ENCODE results near the gene CORO1C.
"Not testable (repeated sequence)": the region's sequence is repeated elsewhere in the genome, so short reads cannot be mapped to it uniquely, and the experiment has no call there.

Gene CORO1C

DNA sequence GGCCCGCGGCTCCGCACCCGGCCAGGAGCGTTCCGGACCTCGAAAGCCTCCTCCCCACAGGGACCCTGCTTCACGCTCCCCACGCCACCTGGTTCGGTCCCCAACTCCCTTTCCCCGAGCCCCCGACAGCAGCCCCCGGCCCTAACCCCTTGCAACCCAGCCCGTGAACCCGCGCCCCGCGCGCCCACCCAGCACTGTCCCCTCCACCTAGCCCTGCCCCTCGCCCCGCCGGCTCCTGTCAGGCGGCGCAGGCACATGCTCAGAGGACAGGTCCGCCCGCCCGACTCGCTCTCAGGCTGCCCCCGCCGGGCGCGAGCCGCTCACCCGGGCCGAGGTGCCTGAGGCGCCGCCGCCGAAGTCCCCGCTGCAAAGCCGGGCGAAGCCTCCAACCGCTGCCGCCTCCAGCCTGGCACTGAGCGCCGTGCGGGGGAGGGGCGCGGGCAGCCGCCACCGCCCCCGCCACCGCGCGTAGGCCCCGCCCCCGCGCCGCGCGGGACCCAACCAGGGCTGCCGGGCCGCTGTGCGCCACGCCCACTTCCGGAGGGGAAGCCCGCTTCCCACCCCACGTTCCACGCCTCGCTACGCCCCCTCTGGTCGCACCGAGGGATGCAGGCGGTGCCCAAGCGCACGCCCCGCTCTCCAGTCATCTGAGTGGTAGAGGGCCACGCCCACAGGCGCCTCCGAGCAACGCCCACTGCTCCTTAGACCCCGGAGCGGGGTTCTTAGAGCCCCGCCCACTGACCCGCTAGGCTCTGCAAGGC, at the start of gene CORO1C:
Gene CORO1C (minus strand): TSS at position 414 of the 761 bp plus-strand sequence. CDS start 30,200 bp downstream, outside the sequence.
- DNase-seq: peak; percentile 98

DNA sequence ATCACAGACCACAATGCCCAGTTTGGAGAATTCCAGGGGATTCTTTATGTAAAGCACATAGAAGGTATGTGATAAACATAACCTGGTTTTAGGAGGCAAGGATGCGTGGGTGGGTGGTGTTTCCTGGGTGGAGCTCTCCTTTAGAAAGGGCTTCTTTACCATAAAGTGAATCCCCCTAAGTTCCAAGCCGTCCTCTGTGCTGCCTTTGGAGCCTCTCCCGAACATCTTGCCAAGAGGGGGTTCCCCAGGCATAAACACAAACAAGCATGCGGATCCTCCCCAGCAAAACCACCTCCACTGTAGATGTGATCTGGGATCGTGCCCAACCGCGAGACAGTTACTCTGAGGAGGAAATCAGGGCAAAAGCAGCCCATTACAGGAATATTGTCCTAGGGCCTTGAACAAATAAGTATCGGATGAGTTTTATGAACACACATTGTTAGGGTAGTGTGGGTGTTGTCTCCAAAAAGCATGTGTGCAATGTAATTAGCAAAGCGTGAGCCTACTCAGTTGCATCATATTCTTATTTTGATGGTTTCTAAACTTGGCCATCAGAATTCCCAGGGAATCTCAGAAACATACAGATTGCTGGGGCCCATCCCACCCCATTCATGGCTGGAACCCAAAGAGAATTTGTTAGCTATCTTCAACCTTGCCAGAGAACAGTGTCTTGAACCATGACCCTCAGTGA, 48.8 kb upstream of the CORO1C start:
- DNase-seq: no peak

DNA sequence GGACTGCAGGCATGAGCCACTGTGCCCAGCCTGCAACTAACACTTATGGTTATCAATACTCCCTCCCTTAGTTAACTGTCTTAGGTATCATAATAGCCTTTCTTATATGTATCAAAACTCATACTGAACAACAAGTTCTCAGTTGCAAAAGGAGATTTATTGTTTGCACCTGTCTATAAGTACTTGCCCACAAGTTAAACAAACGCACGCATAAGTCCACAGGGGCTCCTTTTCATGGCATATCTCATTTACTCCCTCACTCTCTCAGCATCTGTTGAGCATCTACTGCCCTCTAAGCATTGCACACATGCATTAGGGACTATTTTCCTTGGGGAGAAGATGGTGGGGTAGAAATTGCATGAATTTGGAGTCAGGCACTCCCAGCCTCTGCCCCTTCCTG, 46.7 kb upstream of the CORO1C start:
- no peak for DNase-seq

DNA sequence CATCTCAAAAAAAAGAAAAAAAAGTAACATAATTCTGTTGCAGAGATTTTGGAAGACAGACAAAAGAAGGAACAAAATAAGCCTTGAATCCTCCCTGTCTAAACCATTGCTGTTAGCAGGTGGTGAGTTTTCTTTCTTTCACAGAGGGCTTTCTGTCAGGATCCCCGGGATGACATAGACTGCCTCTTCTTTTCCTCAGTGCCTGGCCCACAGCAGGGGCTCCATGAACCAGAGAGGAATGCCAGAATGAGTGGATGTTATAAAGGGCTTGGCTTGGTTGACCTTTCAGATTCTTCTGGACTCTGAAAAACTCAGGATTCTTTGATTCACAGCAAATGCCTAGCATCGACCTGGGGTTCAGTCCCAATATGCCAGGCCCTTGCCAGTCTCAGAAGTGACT, 45.8 kb upstream of the CORO1C start:
- DNase-seq: no peak

DNA sequence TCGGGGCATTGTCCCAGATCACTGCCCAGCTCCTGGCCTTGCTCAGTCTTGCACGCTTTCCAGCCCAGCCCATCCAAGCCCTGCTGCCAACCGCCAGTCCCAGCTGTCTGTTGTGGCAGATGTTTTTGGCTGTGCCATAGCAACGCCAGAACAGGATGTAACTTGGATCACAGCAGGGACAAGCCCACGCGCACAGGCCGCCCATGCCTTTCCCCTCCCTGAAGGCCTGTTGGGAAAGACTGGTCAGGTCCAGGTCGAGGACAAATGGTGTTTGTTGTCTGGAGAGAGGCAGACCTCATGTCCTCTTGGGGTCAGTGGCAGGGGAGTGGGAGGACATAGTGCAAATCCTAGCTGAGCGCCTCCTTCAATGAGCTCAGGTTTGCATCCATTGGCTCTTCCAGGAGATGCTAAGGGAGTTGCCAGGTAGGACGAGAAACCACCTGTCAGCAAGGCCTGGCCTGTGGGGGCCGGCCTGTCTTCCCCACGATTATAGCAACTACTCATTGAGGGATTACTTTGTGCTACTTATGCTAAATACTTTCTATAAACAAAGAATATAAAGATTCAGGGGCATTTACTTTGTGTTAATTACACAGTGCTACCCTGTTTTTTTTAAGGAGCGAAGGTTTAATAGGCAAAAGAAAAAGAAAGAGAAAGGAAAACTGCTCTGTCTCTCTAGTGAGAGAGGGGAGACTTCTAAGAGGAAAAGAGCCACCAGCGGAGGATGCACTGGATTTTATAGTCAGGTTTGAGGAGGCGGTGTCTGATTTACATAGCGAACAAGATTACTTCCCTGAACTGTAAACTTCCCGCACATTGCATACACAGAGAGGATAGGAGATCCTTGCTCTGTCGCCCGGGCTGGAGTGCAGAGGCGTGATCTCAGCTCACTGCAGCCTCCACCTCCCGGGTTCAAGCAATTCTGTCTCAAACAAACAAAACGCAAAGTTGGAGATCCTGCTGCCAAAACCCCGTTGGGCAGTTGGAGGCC, 42.8 kb upstream of the CORO1C start:
- no peak for DNase-seq

DNA sequence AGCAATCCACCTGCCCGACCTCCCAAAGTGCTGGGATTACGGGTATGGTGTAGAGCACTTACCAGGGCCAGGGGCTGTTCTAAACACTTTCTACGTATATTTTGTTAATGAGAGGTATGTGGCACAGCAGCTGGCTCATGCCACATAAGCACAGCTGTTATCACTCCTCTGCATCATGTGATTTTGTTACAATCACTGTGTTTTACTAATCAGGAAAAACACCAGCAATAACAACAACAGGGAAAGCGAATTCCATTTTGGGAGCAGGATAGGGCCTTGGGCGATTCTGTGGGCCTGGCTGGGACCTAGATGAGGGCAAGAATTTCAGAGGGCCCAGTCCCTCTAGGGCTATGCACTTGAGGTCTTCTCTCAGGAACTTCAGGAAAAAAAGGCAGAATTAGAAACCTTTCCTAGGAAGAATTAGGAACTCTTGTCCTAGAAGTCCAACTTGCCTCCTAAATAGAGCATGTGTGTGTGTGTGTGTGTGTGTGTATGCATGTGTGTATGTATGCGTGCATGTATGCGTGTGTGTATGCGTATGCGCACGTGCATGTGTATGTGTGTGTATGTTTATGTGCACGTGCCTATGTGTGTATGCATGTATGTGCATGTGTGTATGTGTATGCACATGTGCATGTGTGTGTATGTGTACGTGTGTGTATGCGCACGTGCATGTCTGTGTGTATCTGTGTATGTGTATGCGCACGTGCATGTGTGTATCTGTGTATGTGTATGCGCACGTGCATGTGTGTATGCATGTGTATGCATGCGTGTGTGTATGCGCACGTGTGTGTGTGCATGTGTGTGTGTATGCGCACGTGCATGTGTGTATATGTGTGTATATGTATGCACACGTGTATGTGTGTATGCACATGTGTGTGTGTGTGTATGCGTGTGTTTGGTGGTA, 41.8 kb upstream of the CORO1C start:
- DNase-seq: no peak

- no peak for DNase-seq
These were observed 40.9 kb upstream of the CORO1C start for GRCh38 chr12:108772247-108772646.

- DNase-seq: not testable (repeated sequence)
These were observed 40.5 kb upstream of the CORO1C start for GRCh38 chr12:108771835-108772234.

DNA sequence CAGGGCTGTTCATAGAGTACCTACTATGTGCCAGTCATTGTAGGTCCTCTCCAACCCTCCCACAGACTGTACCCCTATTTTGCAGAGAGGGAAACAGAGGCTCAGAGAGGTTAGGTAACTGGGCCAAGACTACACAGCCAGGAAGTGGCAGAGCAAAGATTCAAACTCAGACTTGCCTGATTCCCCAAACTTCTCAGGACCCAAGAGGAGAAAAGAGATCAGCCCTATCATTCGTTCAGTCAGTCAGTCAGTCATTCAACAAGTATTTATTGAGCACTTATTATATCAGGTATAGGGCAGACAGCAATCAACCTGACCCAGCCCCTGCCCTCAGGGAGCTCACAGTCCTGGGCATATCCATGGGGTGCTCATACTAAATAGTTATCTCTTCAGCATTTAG, 39.6 kb upstream of the CORO1C start:
- DNase-seq: no peak

GRCh38 chr12:108770269-108770829, 39.0 kb upstream of the CORO1C start:
- DNase-seq: no peak

DNA sequence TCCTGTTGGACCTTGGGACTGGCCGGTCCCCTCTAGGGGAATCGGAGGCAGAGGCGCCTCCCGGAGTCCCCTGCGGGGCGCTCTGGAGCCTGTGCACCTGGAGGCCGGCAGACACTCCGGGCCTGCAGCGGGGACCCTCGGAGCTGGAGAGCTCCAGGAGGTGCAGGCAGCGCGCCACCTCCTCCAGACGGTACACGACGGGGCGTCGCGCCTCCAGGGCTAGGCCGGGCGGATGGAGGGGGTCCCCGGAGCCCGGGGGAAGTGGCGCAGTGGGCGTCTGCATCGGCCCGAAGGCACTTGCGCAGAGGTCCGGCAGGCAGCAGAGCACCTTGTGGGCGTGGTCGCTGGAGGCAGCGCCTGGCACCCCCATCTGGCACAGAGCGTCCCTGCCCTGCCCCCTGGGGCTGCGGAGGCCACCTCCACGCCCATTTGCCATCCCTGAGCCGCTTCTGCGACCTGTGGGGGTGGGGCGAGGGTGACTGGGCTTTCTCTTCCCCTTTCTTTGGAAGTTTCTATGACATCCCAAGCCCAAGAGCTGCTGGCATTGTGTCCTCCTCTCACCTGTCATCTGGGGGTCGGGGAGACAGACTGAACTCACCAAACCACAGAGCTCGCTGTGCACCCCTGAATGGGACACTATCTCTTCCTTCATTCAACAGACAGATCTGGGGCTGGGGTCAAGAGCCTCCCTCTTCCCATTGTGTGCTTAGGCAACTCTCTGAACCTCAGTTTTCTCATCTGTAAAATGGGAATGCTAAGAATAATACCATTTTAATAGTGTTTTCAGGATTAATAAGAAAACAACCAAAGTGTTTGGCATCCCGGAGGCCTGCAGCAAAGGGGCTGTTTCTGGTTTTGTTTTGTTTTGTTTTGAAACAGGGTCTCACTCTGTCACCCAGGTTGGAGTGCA, 37.5 kb upstream of the CORO1C start:
- DNase-seq: peak; percentile 23

- DNase-seq: no peak
These were observed 35.0 kb upstream of the CORO1C start for GRCh38 chr12:108766294-108766693.

GRCh38 chr12:108765289-108765764, 34.0 kb upstream of the CORO1C start:
- DNase-seq: no peak

GRCh38 chr12:108764540-108765288, 33.4 kb upstream of the CORO1C start:
- no peak for DNase-seq

DNA sequence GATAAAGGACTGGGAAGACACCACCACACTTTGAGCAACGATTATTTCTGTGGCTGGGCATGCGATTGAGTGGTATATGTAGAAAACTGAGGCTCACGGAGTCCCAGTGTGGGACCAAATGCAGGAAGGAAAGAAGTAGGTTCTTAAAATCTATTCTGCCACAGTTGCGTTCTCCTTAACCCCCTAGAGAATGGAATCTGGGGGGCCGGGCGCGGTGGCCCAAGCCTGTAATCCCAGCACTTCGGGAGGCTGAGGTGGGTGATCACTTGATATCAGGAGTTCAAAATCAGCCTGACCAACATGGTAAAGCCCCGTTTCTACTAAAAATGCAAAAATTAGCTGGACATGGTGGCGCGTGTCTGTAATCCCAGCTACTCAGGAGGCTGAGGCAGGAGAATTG, 29.9 kb upstream of the CORO1C start:
- no peak for DNase-seq

DNA sequence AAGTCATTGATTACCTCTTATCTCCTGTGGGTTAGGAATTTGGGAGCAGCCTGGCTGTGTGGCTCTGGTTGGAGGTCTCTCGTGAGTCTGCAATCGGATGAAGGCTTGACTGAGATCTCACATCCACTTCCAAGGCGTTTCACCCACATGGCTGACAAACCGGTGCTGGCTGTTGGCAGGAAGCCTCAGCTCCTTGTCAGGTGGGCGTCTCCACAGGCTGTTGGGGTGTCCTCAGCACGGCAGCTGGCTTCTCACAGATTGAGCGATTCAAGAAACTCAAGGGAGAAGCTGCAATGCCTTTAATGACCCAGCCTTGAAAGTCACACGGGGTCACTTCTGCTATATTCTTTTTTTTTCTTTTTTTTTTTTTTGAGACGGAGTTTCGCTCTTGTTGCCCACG, 28.6 kb upstream of the CORO1C start:
- no peak for DNase-seq

DNA sequence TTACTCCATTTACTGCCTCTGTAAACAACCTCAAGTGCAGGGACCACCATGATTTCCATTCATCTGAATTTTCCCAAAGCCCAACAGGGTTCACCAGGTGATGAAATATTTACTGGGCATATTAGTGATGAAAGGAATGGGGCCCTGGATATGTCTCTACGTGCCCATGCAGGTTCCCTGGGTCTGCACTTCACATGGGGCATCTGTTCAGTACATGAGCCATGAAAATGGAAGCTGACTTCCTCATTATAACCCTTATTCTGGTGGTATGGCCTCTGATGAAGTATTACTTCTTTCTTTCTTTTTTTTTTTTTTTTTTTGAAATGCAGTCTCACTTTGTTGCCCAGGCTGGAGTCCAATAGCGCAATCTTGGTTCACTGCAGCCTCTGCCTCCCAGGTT, 26.5 kb upstream of the CORO1C start:
- no peak for DNase-seq

DNA sequence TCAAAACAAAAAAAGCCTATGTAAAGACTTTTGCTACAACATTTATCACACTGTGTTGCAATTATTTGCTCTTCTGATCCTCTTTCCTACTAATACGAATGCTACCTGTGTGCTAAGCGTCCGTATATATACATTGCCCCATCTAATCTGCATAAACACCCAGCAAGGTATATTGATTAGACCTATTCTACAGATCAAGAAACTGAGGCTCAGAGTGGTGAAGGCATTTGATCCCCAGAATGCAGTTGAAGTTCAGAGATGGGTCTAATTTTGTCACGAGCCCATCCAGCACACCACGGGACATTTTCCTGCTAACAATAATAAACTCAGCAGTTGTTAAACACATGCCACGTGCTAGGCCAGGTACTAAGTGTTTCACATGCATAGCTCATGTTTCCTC, 25.1 kb upstream of the CORO1C start:
- no peak for DNase-seq

- DNase-seq: no peak
These were observed 24.2 kb upstream of the CORO1C start for GRCh38 chr12:108755481-108755880.

DNA sequence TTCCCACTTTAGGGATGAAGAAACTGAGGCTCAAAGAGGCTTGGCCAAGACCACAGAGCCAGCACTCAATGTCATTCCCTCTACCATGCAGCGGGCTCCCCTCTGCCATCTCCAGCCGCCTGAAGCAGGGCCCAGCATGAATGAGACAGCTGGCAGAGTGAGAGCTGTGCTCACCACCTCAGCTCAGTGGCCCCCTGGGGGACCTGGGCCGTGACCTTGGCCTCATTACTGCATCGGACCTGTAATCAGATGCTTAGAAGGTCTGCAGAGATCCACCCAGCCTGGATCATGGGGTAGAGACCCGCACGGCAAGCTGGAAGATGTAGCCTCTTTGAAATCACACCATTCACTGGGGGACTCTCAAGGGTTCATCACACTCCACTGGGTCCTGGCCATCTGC, 22.7 kb upstream of the CORO1C start:
- no peak for DNase-seq

Data from NCI-H2227 treated with DMSO at 0.1 percent for 48 hours (cell line).